Duodenal mucosa (tissue), 2 donors: ENCODE measurements around the gene CPNE1.

Source experiments
- H3K27ac ChIP-seq: one replicate; pipeline ENCODE4 v1.7.0; 2013; ENCODE audit warnings: low read depth, low read length
- H3K27me3 ChIP-seq, 2 donors: one replicate each; pipeline ENCODE4 v1.7.0; 2013; ENCODE audit warnings: low read length in 2 of 2, control low read depth in 1 of 2; ENCODE audit not compliant: insufficient read depth in 2 of 2, control insufficient read depth in 1 of 2
- H3K36me3 ChIP-seq, 2 donors: one replicate each; pipeline ENCODE4 v1.7.0; 2013; ENCODE audit warnings: low read length in 2 of 2, control low read depth in 1 of 2; ENCODE audit not compliant: insufficient read depth in 2 of 2, control insufficient read depth in 1 of 2
- H3K4me1 ChIP-seq, 2 donors: one replicate each; pipeline ENCODE4 v1.7.0; 2013; ENCODE audit warnings: low read length in 2 of 2, control low read depth in 1 of 2; ENCODE audit not compliant: insufficient read depth in 2 of 2, control insufficient read depth in 1 of 2
- H3K4me3 ChIP-seq, 2 donors: one replicate each; pipeline ENCODE4 v1.7.0; 2013; ENCODE audit warnings: low read length in 2 of 2, low read depth in 1 of 2
- H3K9ac ChIP-seq, 2 donors: one replicate each; pipeline ENCODE4 v1.7.0; 2013; ENCODE audit warnings: low read length in 2 of 2, low read depth in 1 of 2
- H3K9me3 ChIP-seq, 2 donors: one replicate each; pipeline ENCODE4 v1.7.0; 2013; ENCODE audit warnings: low read length in 2 of 2, control low read depth in 1 of 2; ENCODE audit not compliant: control insufficient read depth in 1 of 2

The CPNE1 gene

DNA sequence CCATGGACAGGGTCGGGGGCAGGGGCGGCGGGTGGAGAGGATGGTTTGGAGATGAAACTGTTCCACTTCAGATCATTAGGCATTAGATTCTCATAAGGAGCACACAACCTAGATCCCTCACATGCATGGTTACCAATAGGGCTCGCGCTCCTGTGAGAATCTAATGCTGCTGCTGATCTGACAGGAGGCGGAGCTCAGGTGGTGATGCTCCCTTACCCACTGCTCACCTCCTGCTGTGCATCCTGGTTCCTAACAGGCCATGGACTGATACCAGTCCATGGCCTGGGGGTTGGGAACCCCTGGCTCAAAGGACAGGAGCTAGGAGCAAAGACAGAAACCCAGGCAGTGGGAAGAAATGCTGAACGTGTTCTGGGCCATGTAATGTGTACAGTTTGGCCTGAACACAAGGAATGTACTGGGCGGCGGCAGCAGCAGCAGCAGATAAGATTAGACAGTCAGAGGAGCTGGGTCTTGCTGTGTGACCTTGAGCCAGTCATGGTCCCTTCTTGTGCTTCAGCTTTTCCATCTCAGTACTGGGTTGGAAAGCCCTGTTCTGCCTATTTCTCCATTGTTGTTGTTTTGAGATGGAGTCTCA, 53.8 kb downstream of the CPNE1 start:
- Histone ChIP-seq H3K27me3 (no peaks in the 10 kb centered on the region), H3K36me3 (no peaks in the 10 kb centered on the region), H3K4me1 (no peaks in the 10 kb centered on the region), H3K9me3 (no peaks in the 10 kb centered on the region), H3K27ac (no peak overlapping the region), H3K4me3 (no peak overlapping the region), H3K9ac (no peak overlapping the region)

DNA sequence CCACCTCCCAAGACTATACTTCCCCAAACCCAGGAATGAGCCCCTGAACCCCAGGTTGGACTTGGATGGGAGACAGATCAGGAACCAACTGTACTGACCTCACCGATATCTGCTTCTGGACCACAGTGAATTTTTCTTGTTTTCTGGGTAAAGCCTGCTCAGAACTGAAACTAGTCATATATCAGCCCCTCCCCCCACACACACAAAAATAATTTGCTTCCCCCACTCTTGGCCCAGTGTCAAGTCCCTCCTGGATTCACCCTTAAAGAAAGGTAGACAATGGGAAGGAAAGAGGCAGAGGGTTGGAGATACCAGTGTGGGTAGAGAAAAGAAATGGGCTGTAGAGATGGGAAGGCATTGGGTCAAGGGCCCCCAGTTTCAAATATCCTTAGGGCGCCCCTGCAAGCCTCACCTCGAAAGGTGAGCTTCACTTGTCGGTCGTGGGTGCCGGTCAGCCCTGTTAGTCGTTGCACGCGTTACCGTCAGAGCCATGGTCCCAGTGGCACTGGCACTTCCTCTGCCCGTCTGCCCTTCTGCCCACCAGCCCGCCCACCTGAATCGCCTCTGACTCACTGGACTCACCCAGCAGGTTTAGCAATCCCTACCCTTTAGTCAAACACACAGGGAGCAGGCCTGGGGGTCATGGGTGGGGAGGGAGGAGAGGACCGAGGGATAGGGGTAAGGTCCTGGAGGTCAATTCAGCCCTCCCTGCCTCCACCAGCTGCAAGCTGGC, 57.5 kb downstream of the CPNE1 start:
- no peak overlapping the region for H3K9ac ChIP-seq
- no peak overlapping the region for H3K27ac ChIP-seq
- no peaks in the 10 kb centered on the region for H3K36me3 ChIP-seq

DNA sequence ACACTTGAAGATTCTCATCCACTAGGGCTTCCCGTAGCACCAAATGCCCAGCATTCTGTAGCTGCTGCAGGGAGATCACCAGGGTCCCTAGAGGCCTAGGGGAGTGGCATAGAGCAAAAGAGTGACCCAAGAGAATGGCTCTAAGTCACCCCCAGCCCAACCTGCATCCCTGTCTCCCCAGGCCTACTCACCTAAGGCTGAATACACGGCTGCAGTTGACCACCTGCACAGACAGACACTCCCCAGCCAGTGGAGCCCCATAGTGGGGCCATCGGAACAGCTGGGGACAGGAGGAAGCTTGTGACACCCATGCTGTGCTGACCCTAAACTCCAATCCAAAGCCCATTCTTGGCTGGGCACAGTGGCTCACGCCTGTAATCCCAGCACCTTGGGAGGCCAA, 58.6 kb downstream of the CPNE1 start:
- Histone ChIP-seq H3K9ac (no peak overlapping the region), H3K4me1 (peaks cover 3 to 7% of the 10 kb centered on the region in 2 donors), H3K4me3 (no peak overlapping the region), H3K27ac (no peak overlapping the region), H3K9me3 (no peaks in the 10 kb centered on the region), H3K36me3 (no peaks in the 10 kb centered on the region), H3K27me3 (peaks cover 1 to 2% of the 10 kb centered on the region in 2 donors)

More for the DNA sequence above, 57.5 kb downstream of the CPNE1 start:
- Histone ChIP-seq H3K4me3 (no peak overlapping the region), H3K27me3 (no peaks in the 10 kb centered on the region), H3K4me1 (peaks cover 0 to under 1% of the 10 kb centered on the region in 2 donors), H3K9me3 (no peaks in the 10 kb centered on the region)

DNA sequence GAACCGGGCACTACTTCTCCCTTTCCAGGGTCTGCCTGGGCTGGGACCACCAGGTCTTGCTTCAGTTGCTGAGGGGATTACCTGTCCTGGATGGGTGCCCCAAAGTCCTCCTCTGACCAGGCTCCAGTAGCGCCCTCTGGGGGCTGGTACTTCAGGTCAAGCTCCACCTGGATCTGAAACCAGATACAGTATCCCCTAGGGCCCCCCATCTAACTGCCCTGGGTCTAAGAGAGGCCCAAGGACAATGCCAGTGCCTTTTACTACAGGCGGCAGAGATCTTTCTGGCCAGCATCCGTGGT, 60.3 kb downstream of the CPNE1 start:
- Histone ChIP-seq H3K27me3 (peaks cover 7 to 8% of the 10 kb centered on the region in 2 donors), H3K36me3 (no peaks in the 10 kb centered on the region), H3K4me1 (peaks cover 7 to 16% of the 10 kb centered on the region in 2 donors), H3K9ac (no peak overlapping the region), H3K9me3 (no peaks in the 10 kb centered on the region), H3K4me3 (no peak overlapping the region), H3K27ac (no peak overlapping the region)

DNA sequence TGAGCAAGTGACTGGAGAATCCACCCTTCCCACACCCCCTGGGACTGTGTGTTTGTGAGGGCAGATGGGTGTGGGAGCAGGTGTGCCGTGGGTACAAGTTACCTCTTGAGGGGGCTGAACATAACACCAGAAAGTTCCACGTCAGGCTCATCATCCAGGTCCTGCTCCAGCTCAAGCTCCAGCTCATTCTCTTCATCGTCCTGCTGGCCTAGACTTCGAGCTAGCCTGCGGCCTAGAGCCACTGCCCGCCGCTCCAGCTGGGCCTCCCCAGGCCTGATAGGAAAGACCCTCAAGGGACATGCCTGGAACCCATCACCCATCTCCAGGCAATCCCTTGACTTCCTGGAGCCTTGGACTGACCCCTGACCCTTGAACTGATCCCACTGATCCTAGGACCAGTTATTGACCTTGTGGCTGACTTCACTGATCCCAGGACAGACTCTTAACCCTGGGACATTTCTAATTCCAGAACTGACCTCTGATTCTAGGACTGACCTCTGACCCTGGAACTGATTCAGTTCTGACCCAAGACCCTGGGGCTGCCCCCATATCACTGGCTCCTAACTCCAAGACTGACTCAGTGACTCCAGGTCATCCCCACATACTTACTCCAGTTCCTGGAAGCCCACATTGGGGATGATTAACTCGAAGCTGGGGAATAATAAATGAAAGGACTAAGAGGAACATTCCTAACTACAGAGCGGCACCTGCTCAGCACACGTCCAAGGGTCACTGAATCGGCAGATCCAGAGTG, 60.8 kb downstream of the CPNE1 start:
- H3K36me3 ChIP-seq = no peaks in the 10 kb centered on the region
- H3K4me1 ChIP-seq = peaks cover 7 to 18% of the 10 kb centered on the region in 2 donors
- peaks cover 7 to 8% of the 10 kb centered on the region in 2 donors for H3K27me3 ChIP-seq
- H3K9me3 ChIP-seq = no peaks in the 10 kb centered on the region
- no peak overlapping the region for H3K9ac ChIP-seq
- H3K4me3 ChIP-seq = no peak overlapping the region
- no peak overlapping the region for H3K27ac ChIP-seq

DNA sequence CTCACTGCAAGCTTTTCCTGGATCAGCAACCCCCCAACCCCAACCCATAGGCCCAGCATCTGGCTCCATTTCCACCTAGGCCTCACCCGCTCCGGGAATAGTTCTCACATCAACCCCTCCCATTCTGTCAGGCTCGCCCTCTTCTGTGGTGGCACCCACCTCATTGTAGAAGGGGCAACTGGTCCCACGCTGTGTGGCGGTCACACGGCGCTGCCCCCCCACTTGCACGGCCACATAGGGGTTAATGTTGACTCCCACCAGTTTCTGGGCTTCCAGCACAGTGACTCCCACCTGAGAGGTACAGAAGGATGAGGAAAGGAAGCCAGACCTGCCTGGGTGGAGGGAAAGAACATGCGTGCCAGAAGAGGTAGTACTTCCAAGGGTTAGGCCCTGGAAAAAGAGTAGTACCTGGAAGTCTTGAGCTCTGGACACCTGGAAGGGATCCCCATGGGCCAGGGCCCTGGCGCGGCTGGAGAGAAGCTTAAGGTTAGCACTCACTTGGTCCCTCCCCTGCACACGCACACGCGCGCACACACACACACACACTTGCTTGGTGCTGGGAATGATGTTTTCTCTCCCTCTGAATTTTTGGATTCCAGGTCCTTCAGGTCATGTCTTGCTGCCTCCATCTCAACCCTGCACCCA, 61.7 kb downstream of the CPNE1 start:
- peaks cover 7 to 25% of the 10 kb centered on the region in 2 donors for H3K4me1 ChIP-seq
- no peak overlapping the region for H3K27ac ChIP-seq
- no peak overlapping the region for H3K9ac ChIP-seq
- H3K4me3 ChIP-seq = no peak overlapping the region
- no peaks in the 10 kb centered on the region for H3K9me3 ChIP-seq
- no peaks in the 10 kb centered on the region for H3K36me3 ChIP-seq
- peaks cover 7 to 8% of the 10 kb centered on the region in 2 donors for H3K27me3 ChIP-seq

DNA sequence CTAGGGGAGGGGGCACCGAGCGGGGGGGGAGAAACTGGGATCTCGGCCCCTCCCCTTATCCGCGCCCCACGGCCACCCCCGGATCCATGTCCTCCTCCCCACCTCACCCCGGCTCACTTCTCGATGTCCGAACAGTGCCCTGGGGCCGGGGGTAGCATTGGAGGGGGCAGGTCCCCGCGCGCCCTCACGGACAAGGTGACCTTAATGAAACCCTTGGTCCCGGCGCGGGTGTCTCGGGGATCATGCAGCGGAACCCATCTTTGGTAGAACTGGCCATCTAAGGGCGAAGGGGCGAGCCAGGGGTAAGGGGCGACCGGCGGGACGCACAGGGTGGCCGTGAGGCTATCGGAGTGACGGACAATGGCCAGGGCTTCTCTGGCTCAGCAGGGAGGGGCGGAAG, 62.7 kb downstream of the CPNE1 start:
- Histone ChIP-seq H3K9ac (peak overlapping the region in 1 of 2 donors; percentile 53), H3K9me3 (no peaks in the 10 kb centered on the region), H3K36me3 (no peaks in the 10 kb centered on the region), H3K4me1 (peaks cover 7 to 25% of the 10 kb centered on the region in 2 donors), H3K27me3 (peaks cover 7 to 8% of the 10 kb centered on the region in 2 donors), H3K4me3 (peak overlapping the region; percentile 58 to 66), H3K27ac (no peak overlapping the region)

DNA sequence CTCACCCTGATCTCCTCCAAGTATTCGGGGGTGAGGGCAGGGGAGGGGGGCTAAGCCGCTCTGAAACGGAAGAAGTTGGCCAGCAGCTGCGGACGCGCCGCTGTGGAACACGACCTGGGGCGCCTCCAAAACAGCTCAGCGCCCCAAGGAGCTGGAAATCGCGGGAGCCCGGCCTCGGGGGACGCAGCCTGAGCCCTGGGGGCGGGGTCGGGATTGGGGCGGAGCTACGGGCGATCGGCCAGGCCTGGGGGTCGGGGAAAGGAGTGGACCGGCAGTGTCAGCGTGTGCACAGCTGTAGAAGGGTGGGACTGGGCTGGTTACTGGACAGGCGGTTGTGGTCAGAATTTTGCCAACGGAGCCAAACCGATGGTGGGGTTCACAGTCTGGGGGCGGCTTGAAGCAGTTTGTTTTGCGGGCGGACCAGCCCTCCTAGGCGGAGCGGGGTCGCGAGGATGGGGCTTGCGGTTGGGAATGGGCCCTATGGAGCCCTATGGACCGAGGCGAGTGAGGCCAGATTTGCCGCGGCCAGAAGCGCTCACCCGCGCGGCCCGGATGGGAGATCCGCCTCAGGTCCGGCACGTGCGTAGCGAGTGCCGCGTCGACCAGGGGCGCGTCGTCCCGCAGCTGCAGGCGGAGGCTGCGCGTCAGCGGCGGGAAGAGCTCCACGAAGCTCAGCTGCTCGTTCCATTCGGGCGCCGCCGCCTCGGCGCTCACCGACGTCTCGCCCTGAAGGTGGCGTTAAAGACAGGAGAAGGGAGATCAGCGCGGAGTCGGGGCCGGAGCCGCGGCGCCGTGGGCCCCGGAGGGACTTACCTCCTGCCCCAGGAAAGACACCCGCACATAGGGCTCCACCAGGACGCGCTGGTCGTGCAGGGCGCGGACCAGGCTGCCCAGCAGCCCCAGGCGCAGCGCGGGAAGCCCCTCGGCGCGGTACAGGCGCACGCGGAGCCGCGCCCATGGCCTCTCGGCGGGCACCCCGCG, 63.4 kb downstream of the CPNE1 start:
- H3K27ac ChIP-seq = no peak overlapping the region

DNA sequence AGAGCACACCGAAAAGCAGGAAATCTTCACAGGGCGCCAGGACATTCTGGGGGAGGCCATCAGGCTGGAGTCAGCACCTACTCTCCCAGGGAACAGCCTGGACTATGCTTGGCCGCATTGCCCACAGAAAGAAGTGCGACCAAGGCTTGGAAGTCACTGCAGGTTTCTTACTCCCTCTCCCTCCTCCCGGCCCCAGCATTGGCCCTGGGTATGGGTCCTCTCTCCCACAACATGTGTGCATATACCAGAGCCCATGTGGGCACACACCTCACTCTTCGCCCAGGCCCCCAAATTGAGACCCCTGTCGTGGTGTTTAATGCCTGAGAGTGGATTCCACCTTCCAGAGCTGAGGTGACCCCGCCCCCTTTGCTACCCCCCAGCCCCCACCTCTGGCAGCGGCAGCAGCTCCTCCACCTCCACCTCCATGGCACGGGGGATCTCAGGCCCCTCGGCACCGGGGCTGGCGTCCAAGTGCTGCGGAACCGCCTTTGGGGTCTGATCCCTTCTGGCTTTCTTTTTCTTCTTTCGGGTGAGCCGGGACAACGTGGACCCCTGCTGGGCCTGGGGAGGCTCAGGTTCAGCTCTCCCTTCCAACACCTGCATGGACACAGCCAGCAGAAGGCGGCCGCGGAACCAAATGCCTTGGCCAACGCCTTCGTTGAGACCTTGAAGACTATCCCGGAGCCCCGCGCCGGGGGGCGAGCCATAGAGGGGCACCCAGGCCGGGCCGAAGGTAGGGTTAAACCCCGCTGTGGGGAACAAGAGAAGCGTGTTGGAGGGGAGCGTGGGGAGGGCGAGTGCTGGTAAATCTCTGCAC, 64.3 kb downstream of the CPNE1 start:
- H3K36me3 ChIP-seq = no peaks in the 10 kb centered on the region
- peak overlapping the region; percentile 53 to 57 for H3K9ac ChIP-seq
- H3K9me3 ChIP-seq = no peaks in the 10 kb centered on the region
- H3K27ac ChIP-seq = no peak overlapping the region
- peaks cover 7 to 8% of the 10 kb centered on the region in 2 donors for H3K27me3 ChIP-seq
- H3K4me3 ChIP-seq = peak overlapping the region; percentile 58 to 66
- peaks cover 12 to 31% of the 10 kb centered on the region in 2 donors for H3K4me1 ChIP-seq

More for the DNA sequence above, 63.4 kb downstream of the CPNE1 start:
- peak overlapping the region; percentile 58 to 66 for H3K4me3 ChIP-seq
- H3K9ac ChIP-seq = peak overlapping the region; percentile 53 to 57
- H3K4me1 ChIP-seq = peaks cover 7 to 25% of the 10 kb centered on the region in 2 donors
- H3K36me3 ChIP-seq = no peaks in the 10 kb centered on the region
- H3K9me3 ChIP-seq = no peaks in the 10 kb centered on the region
- H3K27me3 ChIP-seq = peaks cover 7 to 8% of the 10 kb centered on the region in 2 donors
